NCI-H1417 (cell line): ENCODE measurements around the gene STK25.
"Not testable (repeated sequence)": the region's sequence is repeated elsewhere in the genome, so short reads cannot be mapped to it uniquely, and the experiment has no call there.

ENCODE experiments used
- DNase-seq, 3 experiments: peaks; one replicate each; lab custom pipeline; 2025; lab: John Stamatoyannopoulos, UW

Gene STK25

DNA sequence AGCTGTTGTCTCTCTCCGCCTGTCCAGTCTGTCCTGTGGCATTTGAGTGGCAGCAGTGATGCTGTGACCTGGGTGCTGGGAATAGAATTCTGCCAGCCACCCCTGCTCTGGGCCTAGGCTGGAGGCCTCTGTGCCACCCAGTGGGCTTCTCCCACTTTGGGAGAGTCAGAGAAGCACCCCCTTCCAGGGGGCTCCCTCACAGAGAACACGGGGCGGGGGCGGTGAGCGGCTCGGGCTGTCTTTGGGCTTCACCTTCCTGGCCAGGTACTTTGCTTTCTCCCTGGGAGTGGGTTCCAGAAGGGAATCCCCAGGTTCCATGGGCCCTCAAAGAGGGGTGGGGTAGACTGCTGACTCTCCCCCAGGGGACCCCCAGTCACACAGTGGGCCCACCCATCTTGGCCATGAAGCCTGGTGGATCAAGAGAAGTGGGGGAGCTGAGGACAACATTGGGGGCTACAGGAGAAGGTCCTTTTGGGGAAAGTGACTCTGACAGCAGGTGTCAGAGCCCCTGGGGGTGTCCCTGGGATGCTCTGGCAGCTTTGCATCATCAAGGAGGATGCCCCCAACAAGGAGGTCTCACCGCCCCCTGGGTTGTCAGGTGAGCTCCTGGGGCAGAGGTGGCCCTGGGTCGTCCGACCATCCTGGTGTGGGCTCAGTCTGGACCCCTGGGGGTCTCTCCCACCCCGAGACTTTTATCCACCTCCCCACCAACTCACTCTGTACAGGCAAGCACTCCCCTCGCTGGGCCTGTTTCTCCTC is 31.4 kb upstream of the STK25 start:
- no peak for DNase-seq

- no peak for DNase-seq
These were observed 30.6 kb upstream of the STK25 start for GRCh38 chr2:241538838-241539615.

- DNase-seq = no peak
These were observed 27.7 kb upstream of the STK25 start for GRCh38 chr2:241535871-241536655.

GRCh38 chr2:241534701-241535375 is 26.5 kb upstream of the STK25 start:
- DNase-seq = no peak

DNA sequence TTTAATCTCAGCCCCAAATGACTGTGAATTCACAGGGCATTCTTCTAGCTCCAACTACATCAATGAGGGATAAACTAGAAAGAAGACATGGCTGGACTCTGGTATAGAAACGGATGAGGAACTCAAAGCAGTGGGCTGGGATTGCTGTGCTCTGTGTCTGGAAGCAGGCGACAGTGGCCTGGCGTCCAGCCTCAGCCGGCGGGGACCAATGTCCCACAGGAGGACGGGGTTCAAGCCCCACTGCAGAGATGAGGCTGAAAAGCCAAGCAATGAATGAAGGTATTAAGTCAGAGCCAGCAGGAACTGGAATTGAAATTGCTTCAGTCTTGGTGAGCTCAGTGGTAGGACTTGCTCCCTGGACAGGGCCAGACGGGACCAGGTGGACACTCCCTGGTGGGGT is 25.9 kb upstream of the STK25 start:
- DNase-seq = no peak

- no peak for DNase-seq
These were observed 24.6 kb upstream of the STK25 start for GRCh38 chr2:241532733-241533601.

GRCh38 chr2:241532168-241532567 is 23.8 kb upstream of the STK25 start:
- no peak for DNase-seq

DNA sequence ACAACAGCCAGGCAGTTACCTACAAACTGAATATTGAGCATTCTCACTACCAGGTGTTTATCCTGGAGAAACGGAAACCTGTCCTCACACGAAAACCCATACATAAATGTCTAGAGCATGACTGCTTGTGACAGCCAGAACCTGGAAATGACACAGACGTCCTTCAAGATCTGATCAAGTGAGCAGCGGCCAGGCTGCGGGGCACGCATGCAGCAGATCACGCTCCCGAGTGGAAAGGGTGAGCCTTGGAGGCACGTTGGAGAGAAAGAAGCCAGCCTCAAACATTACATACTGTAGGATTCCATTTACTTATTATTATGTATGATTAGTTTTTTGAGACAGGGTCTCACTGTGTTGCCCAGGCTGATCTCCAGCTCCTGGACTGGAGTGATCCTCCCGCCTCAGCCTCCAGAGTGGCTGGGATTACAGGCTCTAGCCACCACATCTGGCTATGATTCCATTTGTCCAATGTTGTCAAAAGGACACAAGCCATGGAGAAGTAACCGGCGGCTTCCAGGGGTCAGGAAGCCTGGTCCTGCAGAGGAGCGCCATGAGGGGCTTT is 22.9 kb upstream of the STK25 start:
- DNase-seq = no peak

GRCh38 chr2:241530571-241530970 is 22.2 kb upstream of the STK25 start:
- no peak for DNase-seq

- DNase-seq = not testable (repeated sequence)
These were observed 17.7 kb upstream of the STK25 start for GRCh38 chr2:241525818-241526780.

DNA sequence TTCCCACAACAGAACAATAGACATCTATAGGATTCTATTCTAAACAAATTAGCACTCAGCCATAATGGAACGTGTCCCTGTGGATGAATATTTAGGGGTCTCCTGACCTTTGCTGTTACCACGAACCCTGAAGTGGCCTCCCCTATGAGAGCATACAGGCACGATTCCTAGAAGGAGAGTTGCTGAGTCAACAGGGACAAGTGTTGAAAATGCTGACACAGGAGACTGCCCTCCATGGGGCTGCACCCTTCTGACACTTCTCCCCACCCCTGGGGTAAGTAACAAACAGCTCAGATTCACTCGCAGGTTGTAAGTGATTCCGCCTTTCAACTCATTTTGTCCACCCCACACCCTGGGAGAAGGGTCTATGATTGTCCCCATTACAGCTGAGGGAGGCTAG is 14.1 kb upstream of the STK25 start:
- DNase-seq = no peak

- peak in 2 of 3 experiments; percentile 4 to 62 for DNase-seq
These were observed 11.3 kb upstream of the STK25 start for GRCh38 chr2:241519669-241520068.

DNA sequence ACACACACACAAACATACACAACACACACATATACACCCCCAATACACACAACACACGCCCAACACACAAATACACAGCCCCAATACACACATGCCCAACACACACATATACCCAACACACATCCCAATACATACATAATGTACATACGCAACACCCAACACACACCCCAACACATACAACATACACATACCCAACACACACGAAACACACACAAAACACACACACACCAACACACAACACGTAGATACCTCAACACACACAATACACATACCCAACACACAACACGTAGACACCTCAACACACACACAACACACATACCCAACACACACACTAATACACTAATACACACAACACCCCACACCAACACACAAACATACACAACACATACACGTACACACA is 8.9 kb upstream of the STK25 start:
- no peak for DNase-seq

DNA sequence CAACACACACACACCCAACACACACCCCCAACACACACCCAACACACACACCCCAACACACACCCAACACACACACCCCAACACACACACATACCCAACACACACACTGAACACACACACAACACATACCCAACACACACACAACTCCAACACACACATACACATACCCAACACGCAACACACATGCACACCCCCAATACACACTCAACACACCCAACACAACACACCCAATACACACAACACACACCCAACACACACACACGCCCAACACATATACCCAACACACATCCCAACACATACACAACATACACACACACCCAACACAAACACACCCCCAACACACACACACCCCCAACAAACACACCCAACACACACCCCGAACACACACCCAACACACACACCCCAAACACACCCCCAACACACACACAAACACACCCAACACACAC is 8.2 kb upstream of the STK25 start:
- DNase-seq = no peak

DNA sequence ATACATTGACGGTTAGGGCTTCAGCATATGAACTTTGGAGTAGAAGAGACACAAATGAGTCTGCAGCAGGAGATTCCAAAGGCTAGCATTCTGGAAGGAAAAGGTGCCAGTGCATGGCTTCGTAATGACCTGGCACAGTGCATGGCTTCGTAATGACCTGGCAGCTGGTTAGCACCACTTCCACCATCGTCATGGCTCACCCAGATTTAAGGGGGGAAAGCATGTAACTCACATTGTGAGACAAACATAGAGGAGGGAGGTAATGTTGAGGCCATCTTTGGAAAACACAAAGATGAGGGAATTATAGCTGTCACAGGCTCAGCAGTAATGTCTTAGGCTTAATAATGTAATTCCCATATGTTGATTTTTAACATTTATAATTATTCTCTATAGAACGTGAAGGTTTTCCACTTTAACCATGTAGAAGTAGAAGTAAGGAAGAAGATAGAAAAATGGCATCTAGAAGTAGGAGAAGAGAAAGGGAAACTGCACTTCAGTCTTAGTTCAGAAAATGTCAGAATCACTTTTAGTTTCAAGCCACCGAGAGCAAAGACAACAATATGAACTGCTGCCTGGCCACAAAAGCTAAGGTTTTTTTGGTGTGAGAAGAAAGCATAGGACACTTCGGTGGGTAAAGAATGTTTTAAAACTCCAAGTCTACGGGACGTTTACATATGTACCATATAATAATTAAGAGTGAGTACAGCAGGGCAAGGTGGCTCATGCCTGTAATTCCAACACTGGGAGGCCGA is 6.8 kb upstream of the STK25 start:
- DNase-seq = no peak

DNA sequence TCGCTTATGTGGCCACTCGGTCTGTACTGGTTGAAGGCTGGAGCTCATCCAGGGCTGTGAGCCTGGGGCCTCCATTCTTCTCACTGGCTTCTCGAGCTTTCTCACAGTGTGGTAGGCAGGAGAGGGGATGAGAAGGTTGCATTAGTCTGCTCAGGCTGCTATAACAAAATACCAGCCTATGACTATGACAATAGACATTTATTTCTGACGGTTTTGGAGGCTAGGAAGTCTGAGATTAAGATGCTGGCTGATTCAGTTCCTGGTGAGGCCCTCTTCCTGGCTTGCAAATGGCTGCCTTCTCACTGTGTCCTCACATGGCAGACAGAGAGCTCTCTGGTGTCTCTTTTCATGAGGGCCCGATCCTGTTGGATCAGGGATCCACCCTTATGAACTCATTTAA is 6.2 kb upstream of the STK25 start:
- DNase-seq = no peak

DNA sequence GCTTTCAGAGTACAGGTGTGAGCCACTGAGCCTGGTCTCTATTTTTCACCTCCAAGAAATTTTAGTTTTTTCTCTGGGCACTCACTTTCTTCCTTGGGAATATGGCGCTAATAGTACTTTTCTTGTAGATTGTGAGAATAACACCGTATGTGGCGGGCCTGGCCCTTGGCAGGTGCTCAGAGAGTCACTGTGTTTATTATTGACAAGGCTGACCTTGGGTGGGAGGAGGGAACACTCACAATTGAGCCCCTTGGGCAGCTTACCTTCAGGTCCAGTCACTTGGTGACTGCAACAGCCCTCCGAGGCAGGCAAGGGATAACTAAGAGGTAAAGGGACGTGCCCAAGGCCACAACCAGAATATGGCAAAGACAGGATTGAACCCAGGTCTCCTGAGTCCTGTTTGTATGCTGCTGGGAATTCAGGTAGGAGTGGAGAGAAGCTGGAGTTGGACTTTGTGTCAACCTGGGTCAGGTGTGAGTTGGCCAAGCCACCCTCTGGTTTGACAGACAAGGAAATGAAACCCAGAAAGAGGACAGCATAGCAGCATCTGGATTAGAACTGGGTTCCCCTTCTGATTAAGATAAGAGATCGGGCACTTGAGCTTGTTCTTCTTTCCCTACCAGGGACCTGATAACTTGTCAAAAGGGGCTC is 2.8 kb upstream of the STK25 start:
- DNase-seq = no peak

DNA sequence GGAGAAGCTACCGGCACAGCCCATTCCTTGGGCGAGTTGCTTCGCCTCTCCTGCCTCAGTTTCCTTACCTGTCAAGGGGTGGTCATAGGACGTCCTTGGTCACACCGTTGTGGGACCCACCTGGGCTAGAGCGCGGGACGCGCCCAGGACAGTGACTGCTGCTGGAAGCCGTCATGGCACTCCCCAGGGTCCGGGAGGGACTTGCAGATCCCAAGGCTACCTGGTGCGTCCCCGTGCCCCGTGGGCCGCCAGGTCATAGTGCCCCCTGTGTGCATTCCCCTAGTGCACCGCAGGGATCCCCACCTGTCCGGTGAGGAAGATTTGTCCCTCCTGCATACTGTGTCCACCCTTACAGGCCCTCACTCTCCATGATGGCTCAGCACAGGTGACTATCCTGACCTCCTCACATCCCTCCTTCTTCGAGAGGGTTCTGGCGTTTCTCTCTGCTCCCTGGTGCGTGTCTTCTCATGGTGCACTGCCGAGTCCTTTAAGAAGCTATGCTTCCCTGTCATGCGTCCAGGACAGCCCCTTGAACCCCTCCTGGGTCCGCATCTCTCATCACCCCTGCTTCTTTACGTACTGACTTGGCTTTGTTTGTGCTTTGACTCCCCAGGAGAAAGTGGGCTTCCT is 886 bp upstream of the STK25 start:
- peak in 2 of 3 experiments; percentile 72 to 76 for DNase-seq
